K562 (cell line): Measurements from ENCODE around the gene ELP1. TPM values are rescaled to one million over a fixed set of nuclear protein-coding genes. Genes with fewer than 3 reads are reported as not detected.

Experiments used
- ATAC-seq: fragments of 200-7000 bp; cut with Tn5 transposase; 3 replicates; pipeline ENCODE4 v1.9.1; 2020; ENCODE audit warnings: moderate library complexity
- BruUV-seq: library from RNA; stranded (reverse); fragments of 400-500 nt; replicated peaks from 2 replicates; lab custom pipeline; 2021; lab: Mats Ljungman, UMichigan
- CTCF ChIA-PET: fragments of 300-600 bp; formaldehyde crosslinking; extraction: SDS; loops from one replicate; lab custom pipeline; 2021; ENCODE audit warnings: low intra/inter-chr PET ratio; lab: Yijun Ruan, JAX
- POLR2A ChIA-PET: fragments of 300-600, 350-650 bp; sonication (Branson Sonifier 250); formaldehyde crosslinking; extraction: SDS; loops from one replicate; lab custom pipeline; 2021; ENCODE audit warnings: antibody characterized with exemption, inconsistent platforms; lab: Yijun Ruan, JAX
- DNase-seq, 4 experiments: peaks; one replicate each; pipeline versions ENCODE4 v3.0.0 to v3.0.0-alpha.2; 2011 to 2018; ENCODE audit warnings: low spot score in 3 of 4, mixed read lengths in 3 of 4; ENCODE audit errors: extremely low read depth in 1 of 4
- FAIRE-seq: peaks from 2 replicates; lab custom pipeline; 2011; peaks lifted over from hg19 to GRCh38; lab: Jason Lieb, UNC
- H2AFZ ChIP-seq: 2 replicates; pipeline ENCODE4 v1.6.0; 2011; ENCODE audit warnings: low read depth, low read length, control low read depth, inconsistent platforms
- H3K27ac ChIP-seq: fragments of 200-600 bp; 3 replicates; pipeline ENCODE4 v1.8.0; 2011; ENCODE audit warnings: low read depth, mild to moderate bottlenecking, control low read depth, inconsistent platforms, low read length, moderate library complexity, mixed read lengths; ENCODE audit errors: extremely low read depth
- H3K27me3 ChIP-seq, 2 experiments: fragments of 300-600 bp in 1 of 2; 2 replicates in 1 of 2; 3 replicates in 1 of 2; pipeline versions ENCODE4 v1.6.0 to v1.8.0; 2011; ENCODE audit warnings: inconsistent platforms in 2 of 2, low read length in 2 of 2, mild to moderate bottlenecking in 1 of 2, mixed read lengths in 1 of 2, moderate library complexity in 1 of 2; ENCODE audit not compliant: control insufficient read depth in 2 of 2, insufficient read depth in 2 of 2
- H3K36me3 ChIP-seq: fragments of 300-600 bp; 3 replicates; pipeline ENCODE4 v1.8.0; 2011; ENCODE audit warnings: mild to moderate bottlenecking, low read length, inconsistent platforms; ENCODE audit not compliant: control insufficient read depth, insufficient read depth
- H3K4me1 ChIP-seq, 2 experiments: fragments of 200-600 bp in 1 of 2; replicated peaks in 1 of 2; 2 replicates in 1 of 2; 3 replicates in 1 of 2; pipeline versions ENCODE4 v1.5.1 to v1.8.0; 2011; ENCODE audit warnings: inconsistent platforms in 2 of 2, low read length in 2 of 2, mild to moderate bottlenecking in 1 of 2, mixed read lengths in 1 of 2, moderate library complexity in 1 of 2; ENCODE audit not compliant: control insufficient read depth in 2 of 2, insufficient read depth in 2 of 2
- H3K4me2 ChIP-seq: 2 replicates; pipeline ENCODE4 v1.6.1; 2011; ENCODE audit warnings: low read length, control low read depth, inconsistent platforms, mixed read lengths; ENCODE audit not compliant: insufficient read depth
- H3K4me3 ChIP-seq: fragments of 200-600 bp; sonication (generic), shearing (Covaris generic); 2 replicates; pipeline ENCODE4 v1.5.1; 2016; ENCODE audit warnings: control low read depth, inconsistent platforms
- H3K79me2 ChIP-seq: fragments of 200-600 bp; 3 replicates; pipeline ENCODE4 v1.8.0; 2011; ENCODE audit warnings: low read length, inconsistent platforms; ENCODE audit not compliant: control insufficient read depth, insufficient read depth
- H3K9ac ChIP-seq, 2 experiments: 2 replicates each; pipeline versions ENCODE4 v1.6.0 to v1.6.1; 2011; ENCODE audit warnings: low read depth in 2 of 2, low read length in 2 of 2, control low read depth in 1 of 2, inconsistent platforms in 1 of 2, mild to moderate bottlenecking in 1 of 2, mixed read lengths in 1 of 2; ENCODE audit not compliant: insufficient read depth in 1 of 2
- H3K9me1 ChIP-seq: one replicate; pipeline ENCODE4 v1.6.0; 2011; ENCODE audit warnings: inconsistent platforms, mild to moderate bottlenecking, low read length, moderate library complexity; ENCODE audit not compliant: control insufficient read depth, insufficient read depth
- H3K9me3 ChIP-seq: replicated peaks from 2 replicates; pipeline ENCODE4 v1.5.1; 2011; ENCODE audit warnings: low read depth, low read length, inconsistent platforms; ENCODE audit not compliant: control insufficient read depth, insufficient read depth
- H4K20me1 ChIP-seq: replicated peaks from 2 replicates; pipeline ENCODE4 v1.6.1; 2011; ENCODE audit warnings: low read length, inconsistent platforms, mixed read lengths; ENCODE audit not compliant: control insufficient read depth, insufficient read depth
- CTCF ChIP-seq, 3 experiments: IDR thresholded peaks in 2 of 3; conservative IDR thresholded peaks in 1 of 3; 2 replicates each; pipeline ENCODE4 v1.5.1; 2011 to 2012; ENCODE audit warnings: low read length in 3 of 3, mild to moderate bottlenecking in 3 of 3, control low read depth in 2 of 3, improper control_type of control experiment in 1 of 3, inconsistent platforms in 1 of 3, low read depth in 1 of 3, mixed read lengths in 1 of 3, moderate library complexity in 1 of 3; ENCODE audit not compliant: insufficient read depth in 2 of 3
- FOSL1 ChIP-seq: fragments of 200-800 bp; sonication (Bioruptor generic); conservative IDR thresholded peaks from 2 replicates; pipeline ENCODE4 v1.6.1; 2016; ENCODE audit warnings: missing genetic modification characterization, missing compliant biosample characterization
- RAD21 ChIP-seq, 2 experiments: fragments of 250-450 bp in 1 of 2; fragments of 450-650 bp in 1 of 2; sonication (Bioruptor Pico) in 1 of 2; formaldehyde crosslinking in 1 of 2; IDR thresholded peaks in 1 of 2; conservative IDR thresholded peaks in 1 of 2; 2 replicates each; pipeline versions ENCODE4 v1.4.0 to v1.8.0; 2020 to 2022; ENCODE audit warnings: mild to moderate bottlenecking in 2 of 2, moderate library complexity in 1 of 2
- REST ChIP-seq, 2 experiments: fragments of 450-650 bp; formaldehyde crosslinking in 1 of 2; IDR thresholded peaks; 2 replicates each; pipeline versions ENCODE4 v1.4.0 to v1.6.1; 2014 to 2020; ENCODE audit warnings: mild to moderate bottlenecking in 2 of 2, borderline replicate concordance in 1 of 2, low read depth in 1 of 2
- SMC3 ChIP-seq: conservative IDR thresholded peaks from 2 replicates; pipeline ENCODE4 v1.6.1; 2011; ENCODE audit warnings: low read depth, low read length, improper control_type of control experiment; ENCODE audit not compliant: insufficient read depth
- THRB ChIP-seq: fragments of 450-650 bp; formaldehyde crosslinking; conservative IDR thresholded peaks from 2 replicates; pipeline ENCODE4 v1.4.0; 2022; ENCODE audit warnings: mild to moderate bottlenecking, missing genetic modification characterization
- ZNF24 ChIP-seq: fragments of 450-650 bp; IDR thresholded peaks from 2 replicates; pipeline ENCODE4 v1.6.1; 2016
- ZNF274 ChIP-seq: IDR thresholded peaks from 2 replicates; pipeline ENCODE4 v1.6.1; 2011; ENCODE audit warnings: low read depth, mild to moderate bottlenecking, low read length, moderate library complexity, borderline replicate concordance
- ZNF766 ChIP-seq: fragments of 200-800 bp; sonication (Bioruptor generic); conservative IDR thresholded peaks from 2 replicates; pipeline ENCODE4 v1.6.1; 2016; ENCODE audit warnings: missing genetic modification characterization, missing compliant biosample characterization
- WGBS: fragments of 100-300 bp; shearing (Covaris generic); methylation state at CpG from one replicate; pipeline ENCODE4 v1.1.6; 2016; ENCODE audit warnings: low coverage, mixed read lengths; ENCODE audit not compliant: insufficient coverage; ENCODE audit errors: missing lambda C conversion rate; 5-methylcytosine and 5-hydroxymethylcytosine counted together
- in situ Hi-C: fragments of 300-500 bp; cut with MboI; formaldehyde crosslinking; loops from 4 replicates; pipeline ENCODE4 v1.15.0; 2018; ENCODE audit warnings: inconsistent platforms, mixed read lengths
- intact Hi-C: fragments of 100-400 bp; cut with micrococcal nuclease; formaldehyde crosslinking; loops from 2 replicates; pipeline ENCODE4 v1.14.2; 2022
- polyA plus RNA-seq, 8 experiments: library from polyadenylated mRNA; depleted of rRNA in 4 of 8; stranded (reverse) in 5 of 8; unstranded in 3 of 8; fragments of >200 nt; fragmentation: Nextera tagmentation in 2 of 8; fragmentation: Illumina TruSeq in 1 of 8; extraction: Ambion mirVana in 2 of 8; extraction: Trizol in 1 of 8; gene quantifications; 2 replicates each; pipeline versions ENCODE4 v1.2.1 to v1.2.3, GENCODE V29; 2011 to 2014; ENCODE audit warnings: inconsistent platforms in 1 of 8, missing spikeins in 1 of 8
- total RNA-seq, 7 experiments: library from RNA; depleted of rRNA in 6 of 7; stranded (reverse); fragments of >200 nt in 6 of 7; fragmentation: Illumina TruSeq in 2 of 7; extraction: Trizol in 2 of 7; gene quantifications; 2 replicates each; pipeline versions ENCODE4 v1.2.1 to v1.2.3, GENCODE V29; 2011 to 2021; ENCODE audit warnings: low replicate concordance in 1 of 7

ELP1 gene
- total and polyA plus RNA-seq, 9 of the 15 experiments (the other 6 are each of a cell fraction or from before 2014, with no cell fraction given), result 17.0 to 48.6 (median 39.7) TPM

GRCh38 chr9:108889649-108890067 is 44.3 kb downstream of the ELP1 start:
- peaks cover 3 to 10% of the 10 kb centered on the region in 2 experiments; a peak in 1 of 5 replicates for H3K4me1 ChIP-seq
- in situ Hi-C loops, result no loop called here
- TF ChIP-seq THRB (CRISPR knock-in tag) (no peak), RAD21 (CRISPR knock-in tag; conservative IDR thresholded peaks at IDR 0.05 in 1 of 2, IDR thresholded peaks at IDR 0.05 in 1 of 2) (peak; percentile 80 to 82), SMC3 (peak; percentile 31; the same call in 1 of the 2 replicates), ZNF766 (CRISPR knock-in tag) (0 out of 2 replicates have a peak, but pooled peaks have one; percentile 30), ZNF24 (no peak), FOSL1 (tag) (0 out of 2 replicates have a peak, but pooled peaks have one; percentile 13), REST (IDR thresholded peaks at IDR 0.05; ENCODE audit: borderline replicate concordance) (peak; percentile 55; the same call in 1 of the 2 replicates), REST (CRISPR knock-in tag; IDR thresholded peaks at IDR 0.05; ENCODE audit: low read depth) (no peak), ZNF274 (no peak), CTCF (IDR thresholded peaks at IDR 0.05 in 2 of 3, conservative IDR thresholded peaks at IDR 0.05 in 1 of 3; ENCODE audit: insufficient read depth in 2 of 3, low read depth in 1 of 3, low read length in 3 of 3) (peak in 2 of 3 experiments; percentile 49 to 65; a peak in 4 of 6 replicates)

More at GRCh38 chr9:108889649-108890067, 44.3 kb downstream of the ELP1 start:
- Histone ChIP-seq H4K20me1 (no peaks in the 10 kb centered on the region), H3K4me2 (no peak overlapping the region), H3K36me3 (peaks cover 77% of the 10 kb centered on the region), H3K27me3 (no peaks in the 10 kb centered on the region), H3K4me3 (no peak overlapping the region), H3K27ac (no peak overlapping the region), H3K79me2 (no peaks in the 10 kb centered on the region), H3K9me3 (no peaks in the 10 kb centered on the region), H3K9ac (no peak overlapping the region), H3K9me1 (no peaks in the 10 kb centered on the region), H2AFZ (no peak overlapping the region)
- ChIA-PET POLR2A (interaction anchor here (0.9 to 1.9 kb wide), 3 partner anchors 9 to 23 kb away, joined by 3 to 8 read pairs (median 6); no protein-coding TSS in a partner anchor), CTCF (interaction anchor here (0.8 to 1.8 kb wide), 4 partner anchors 64 to 512 kb away, joined by 3 to 13 read pairs (median 4); partner anchors contain the start of gene EPB41L4B)
- FAIRE-seq (no peak), ATAC-seq (peak; percentile 74), DNase-seq (peak in 2 of 4 experiments; percentile 27 to 36)
- no TSS peak for BruUV-seq
- intact Hi-C loops, result loop anchor here (5.0 to 10.0 kb wide), 3 partner anchors 63 to 435 kb away; partner anchors contain the start of gene EPB41L4B
- 89% methylated on average over 4 of the region's 4 CpGs for WGBS
